Fibroblast of skin of back (primary cell): Measurements from ENCODE around the gene ADGRG1.

Experiments
- DNase-seq: peaks from one replicate; pipeline ENCODE4 v3.0.0-alpha.2; 2013

ADGRG1 gene

GRCh38 chr16:57649443-57649751 is 21.0 kb downstream of the ADGRG1 start:
- no peak for DNase-seq

GRCh38 chr16:57649846-57650245 is 21.4 kb downstream of the ADGRG1 start:
- DNase-seq: no peak

GRCh38 chr16:57651344-57652333 is 23.2 kb downstream of the ADGRG1 start:
- no peak for DNase-seq

GRCh38 chr16:57652695-57653471 is 24.5 kb downstream of the ADGRG1 start:
- DNase-seq: no peak

- no peak for DNase-seq
These were observed 25.5 kb downstream of the ADGRG1 start for GRCh38 chr16:57653936-57654335.

- no peak for DNase-seq
These were observed 28.0 kb downstream of the ADGRG1 start for GRCh38 chr16:57656342-57656955.

- DNase-seq: no peak
These were observed 28.8 kb downstream of the ADGRG1 start for GRCh38 chr16:57657228-57657627.

GRCh38 chr16:57658130-57658877 is 29.9 kb downstream of the ADGRG1 start:
- DNase-seq: no peak

- DNase-seq: no peak
These were observed 30.6 kb downstream of the ADGRG1 start for GRCh38 chr16:57658878-57659674.

- no peak for DNase-seq
These were observed 32.5 kb downstream of the ADGRG1 start for GRCh38 chr16:57660715-57661463.

GRCh38 chr16:57661510-57661909 is 33.1 kb downstream of the ADGRG1 start:
- DNase-seq: no peak

- no peak for DNase-seq
These were observed 33.8 kb downstream of the ADGRG1 start for GRCh38 chr16:57661936-57662906.

GRCh38 chr16:57663436-57663835 is 35.0 kb downstream of the ADGRG1 start:
- no peak for DNase-seq

GRCh38 chr16:57663917-57664661 is 35.7 kb downstream of the ADGRG1 start:
- no peak for DNase-seq

- no peak for DNase-seq
These were observed 36.2 kb downstream of the ADGRG1 start for GRCh38 chr16:57664662-57665025.

- no peak for DNase-seq
These were observed 37.1 kb downstream of the ADGRG1 start for GRCh38 chr16:57665541-57665940.

- no peak for DNase-seq
These were observed 38.1 kb downstream of the ADGRG1 start for GRCh38 chr16:57666353-57667047.

- no peak for DNase-seq
These were observed 38.7 kb downstream of the ADGRG1 start for GRCh38 chr16:57667048-57667525.
